Peyer's patch (tissue), 4 donors: ENCODE data around the gene WDR64. TPM values are rescaled to one million over a fixed set of nuclear protein-coding genes. Genes with fewer than 3 reads are reported as not detected.
A peak's percentile ranks its signal among the peaks of the same experiment; 100 is the strongest.
"Not testable (repeated sequence)": the region's sequence is repeated elsewhere in the genome, so short reads cannot be mapped to it uniquely, and the experiment has no call there.

Experiments used
- DNase-seq, 3 donors: peaks; one replicate each; pipeline ENCODE4 v3.0.0-alpha.2; 2017 to 2019
- H3K27ac ChIP-seq, 4 donors: fragments of 200-600 bp; sonication (generic); one replicate each; pipeline ENCODE4 v1.5.1; 2016 to 2019
- H3K27me3 ChIP-seq, 2 donors: fragments of 200-600 bp; sonication (generic); one replicate each; pipeline ENCODE4 v1.5.1; 2019
- H3K36me3 ChIP-seq, 3 donors: fragments of 200-600 bp; sonication (generic); one replicate each; pipeline ENCODE4 v1.5.1; 2016 to 2019
- H3K4me1 ChIP-seq, 4 donors: fragments of 200-600 bp; sonication (generic); one replicate each; pipeline ENCODE4 v1.5.1; 2016 to 2019
- H3K4me3 ChIP-seq, 4 donors: fragments of 200-600 bp; sonication (generic); 1 replicate in 3 of 4; 2 replicates in 1 of 4; pipeline ENCODE4 v1.5.1; 2016 to 2019; ENCODE audit warnings: mild to moderate bottlenecking in 1 of 4
- H3K9me3 ChIP-seq, 4 donors: fragments of 200-600 bp; sonication (generic); one replicate each; pipeline ENCODE4 v1.5.1; 2016 to 2019; ENCODE audit warnings: mild to moderate bottlenecking in 1 of 4
- POLR2A ChIP-seq, 2 donors: fragments of 450-650 bp; IDR thresholded peaks; one replicate each; pipeline ENCODE4 v1.5.1; 2017; ENCODE audit warnings: antibody characterized with exemption in 2 of 2, mild to moderate bottlenecking in 2 of 2, moderate library complexity in 2 of 2
- total RNA-seq, 4 donors: library from RNA; depleted of rRNA; stranded (reverse); fragments of >200 nt; gene quantifications; one replicate each; pipeline ENCODE4 v1.1.0, GENCODE V29; 2016
- TF ChIP-seq, protein P1 (sequence below), 6 experiments: fragments of 450-650 bp in 4 of 6; fragments of 200-600 bp in 2 of 6; sonication (generic) in 1 of 6; IDR thresholded peaks; one replicate each; pipeline ENCODE4 v1.5.1; 2017 to 2019; ENCODE audit warnings: antibody characterized with exemption in 6 of 6, mild to moderate bottlenecking in 3 of 6, moderate library complexity in 1 of 6

The WDR64 gene
- total RNA-seq, 4 donors from 2014 or later, result not detected

DNA sequence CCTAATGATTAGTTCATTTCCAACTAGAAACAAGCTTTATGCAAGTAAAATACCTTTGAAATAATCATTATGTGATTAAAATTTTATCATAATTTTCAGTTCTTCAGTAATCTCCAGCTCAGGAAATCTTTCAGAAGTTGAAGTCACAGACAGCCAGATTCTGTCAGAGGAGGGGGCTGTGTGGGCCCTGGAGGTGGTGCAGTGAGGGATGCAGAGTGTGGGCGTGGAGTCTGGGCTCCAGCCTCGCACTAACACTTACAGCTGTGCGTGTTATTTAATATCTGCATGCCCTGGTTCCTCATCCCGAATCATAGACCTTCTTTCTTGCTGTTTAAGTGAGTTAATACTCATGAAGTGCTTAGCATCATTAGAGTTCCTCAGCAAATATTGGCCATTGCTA is 23.9 kb downstream of the WDR64 start:
- no peaks in the 10 kb centered on the region for H3K36me3 ChIP-seq
- H3K9me3 ChIP-seq, result no peaks in the 10 kb centered on the region
- H3K27me3 ChIP-seq, result no peaks in the 10 kb centered on the region
- no peak overlapping the region for H3K4me3 ChIP-seq
- no peak overlapping the region for H3K27ac ChIP-seq
- DNase-seq, result no peak
- TF ChIP-seq POLR2A (IDR thresholded peaks at IDR 0.05), result no peak
- TF ChIP-seq, protein P1, sequence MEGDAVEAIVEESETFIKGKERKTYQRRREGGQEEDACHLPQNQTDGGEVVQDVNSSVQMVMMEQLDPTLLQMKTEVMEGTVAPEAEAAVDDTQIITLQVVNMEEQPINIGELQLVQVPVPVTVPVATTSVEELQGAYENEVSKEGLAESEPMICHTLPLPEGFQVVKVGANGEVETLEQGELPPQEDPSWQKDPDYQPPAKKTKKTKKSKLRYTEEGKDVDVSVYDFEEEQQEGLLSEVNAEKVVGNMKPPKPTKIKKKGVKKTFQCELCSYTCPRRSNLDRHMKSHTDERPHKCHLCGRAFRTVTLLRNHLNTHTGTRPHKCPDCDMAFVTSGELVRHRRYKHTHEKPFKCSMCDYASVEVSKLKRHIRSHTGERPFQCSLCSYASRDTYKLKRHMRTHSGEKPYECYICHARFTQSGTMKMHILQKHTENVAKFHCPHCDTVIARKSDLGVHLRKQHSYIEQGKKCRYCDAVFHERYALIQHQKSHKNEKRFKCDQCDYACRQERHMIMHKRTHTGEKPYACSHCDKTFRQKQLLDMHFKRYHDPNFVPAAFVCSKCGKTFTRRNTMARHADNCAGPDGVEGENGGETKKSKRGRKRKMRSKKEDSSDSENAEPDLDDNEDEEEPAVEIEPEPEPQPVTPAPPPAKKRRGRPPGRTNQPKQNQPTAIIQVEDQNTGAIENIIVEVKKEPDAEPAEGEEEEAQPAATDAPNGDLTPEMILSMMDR (IDR thresholded peaks at IDR 0.05), result no peak
- no peaks in the 10 kb centered on the region for H3K4me1 ChIP-seq

GRCh38 chr1:241677201-241677600 is 25.1 kb downstream of the WDR64 start:
- no peak for TF ChIP-seq POLR2A (IDR thresholded peaks at IDR 0.05)
- TF ChIP-seq, protein P1 (IDR thresholded peaks at IDR 0.05), result no peak
- Histone ChIP-seq H3K4me3 (peak overlapping the region in 1 of 4 donors; percentile 29), H3K27ac (peak overlapping the region in 2 of 4 donors; percentile 2 to 6), H3K9me3 (no peaks in the 10 kb centered on the region), H3K36me3 (no peaks in the 10 kb centered on the region), H3K27me3 (no peaks in the 10 kb centered on the region), H3K4me1 (no peaks in the 10 kb centered on the region)
- no peak for DNase-seq

- no peaks in the 10 kb centered on the region for H3K4me1 ChIP-seq
- no peaks in the 10 kb centered on the region for H3K27me3 ChIP-seq
- TF ChIP-seq, protein P1 (IDR thresholded peaks at IDR 0.05), result no peak
- no peak for TF ChIP-seq POLR2A (IDR thresholded peaks at IDR 0.05)
- H3K9me3 ChIP-seq, result no peaks in the 10 kb centered on the region
- no peak for DNase-seq
- H3K36me3 ChIP-seq, result no peaks in the 10 kb centered on the region
- no peak overlapping the region for H3K4me3 ChIP-seq
- H3K27ac ChIP-seq, result no peak overlapping the region
Observed at GRCh38 chr1:241678536-241678935, 26.5 kb downstream of the WDR64 start.

DNA sequence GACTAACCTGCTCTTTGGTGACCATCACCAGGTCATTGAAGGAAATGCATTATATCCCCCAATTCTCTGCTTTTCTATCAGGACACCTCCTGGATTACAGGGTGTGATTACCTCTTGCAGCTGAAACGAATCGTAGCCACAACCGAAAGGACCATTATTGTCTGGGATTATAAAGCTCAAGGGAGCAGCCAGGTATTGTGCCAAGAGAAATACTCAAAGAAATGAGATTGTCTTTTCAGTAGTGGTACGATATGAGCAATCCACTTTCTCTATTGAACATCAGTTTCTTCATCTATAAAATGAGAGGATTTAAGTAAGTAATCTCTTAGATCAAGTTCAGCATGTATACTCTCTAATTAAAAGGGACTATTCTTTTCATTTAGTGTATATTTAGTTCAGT is 27.3 kb downstream of the WDR64 start:
- H3K4me3 ChIP-seq, result no peak overlapping the region
- no peaks in the 10 kb centered on the region for H3K27me3 ChIP-seq
- H3K9me3 ChIP-seq, result no peaks in the 10 kb centered on the region
- DNase-seq, result no peak
- no peak overlapping the region for H3K27ac ChIP-seq
- no peak for TF ChIP-seq POLR2A (IDR thresholded peaks at IDR 0.05)
- H3K4me1 ChIP-seq, result no peaks in the 10 kb centered on the region
- no peaks in the 10 kb centered on the region for H3K36me3 ChIP-seq

- Histone ChIP-seq H3K36me3 (no peaks in the 10 kb centered on the region), H3K9me3 (no peaks in the 10 kb centered on the region), H3K27ac (no peak overlapping the region), H3K4me3 (no peak overlapping the region), H3K4me1 (no peaks in the 10 kb centered on the region), H3K27me3 (no peaks in the 10 kb centered on the region)
- no peak for DNase-seq
- TF ChIP-seq POLR2A (IDR thresholded peaks at IDR 0.05), result no peak
- TF ChIP-seq, protein P1 (IDR thresholded peaks at IDR 0.05), result no peak
Observed at GRCh38 chr1:241679961-241680360, 27.9 kb downstream of the WDR64 start.

- DNase-seq, H3K4me1 ChIP-seq, H3K27me3 ChIP-seq, H3K27ac ChIP-seq, H3K4me3 ChIP-seq, H3K9me3 ChIP-seq, H3K36me3 ChIP-seq: not testable (repeated sequence)
Observed at GRCh38 chr1:241681861-241682448, 29.9 kb downstream of the WDR64 start.

DNA sequence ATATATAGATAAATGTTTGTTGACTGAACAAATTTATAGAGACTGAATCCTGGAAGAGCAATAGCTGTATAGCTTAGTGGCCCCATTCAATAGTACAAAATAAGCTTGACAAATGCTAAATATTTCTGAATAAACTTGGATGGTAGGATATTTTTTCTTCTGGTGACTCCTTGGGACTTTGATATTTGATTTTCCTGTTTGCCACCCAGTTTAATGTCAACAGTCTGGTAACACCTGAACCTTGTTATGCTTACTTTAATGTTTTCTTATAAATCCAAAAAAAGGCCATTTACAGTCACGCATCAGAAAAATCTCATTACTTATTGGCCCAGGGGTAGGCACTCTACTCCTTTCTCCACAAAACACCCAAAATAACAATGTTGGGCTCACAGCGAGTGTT is 30.8 kb downstream of the WDR64 start:
- Histone ChIP-seq H3K4me3 (no peak overlapping the region), H3K4me1 (no peaks in the 10 kb centered on the region), H3K27ac (no peak overlapping the region), H3K27me3 (no peaks in the 10 kb centered on the region), H3K36me3 (no peaks in the 10 kb centered on the region), H3K9me3 (no peaks in the 10 kb centered on the region)
- TF ChIP-seq, protein P1 (IDR thresholded peaks at IDR 0.05), result no peak
- no peak for TF ChIP-seq POLR2A (IDR thresholded peaks at IDR 0.05)
- DNase-seq, result no peak
